ENCODE data around the gene OR6S1. TPM values are rescaled to one million over a fixed set of nuclear protein-coding genes. Genes with fewer than 3 reads are reported as not detected.

The OR6S1 gene
- total and polyA plus RNA-seq, 2 of the 8 experiments (the other 6 are each of a cell fraction or from before 2014, with no cell fraction given), result not detected

DNA sequence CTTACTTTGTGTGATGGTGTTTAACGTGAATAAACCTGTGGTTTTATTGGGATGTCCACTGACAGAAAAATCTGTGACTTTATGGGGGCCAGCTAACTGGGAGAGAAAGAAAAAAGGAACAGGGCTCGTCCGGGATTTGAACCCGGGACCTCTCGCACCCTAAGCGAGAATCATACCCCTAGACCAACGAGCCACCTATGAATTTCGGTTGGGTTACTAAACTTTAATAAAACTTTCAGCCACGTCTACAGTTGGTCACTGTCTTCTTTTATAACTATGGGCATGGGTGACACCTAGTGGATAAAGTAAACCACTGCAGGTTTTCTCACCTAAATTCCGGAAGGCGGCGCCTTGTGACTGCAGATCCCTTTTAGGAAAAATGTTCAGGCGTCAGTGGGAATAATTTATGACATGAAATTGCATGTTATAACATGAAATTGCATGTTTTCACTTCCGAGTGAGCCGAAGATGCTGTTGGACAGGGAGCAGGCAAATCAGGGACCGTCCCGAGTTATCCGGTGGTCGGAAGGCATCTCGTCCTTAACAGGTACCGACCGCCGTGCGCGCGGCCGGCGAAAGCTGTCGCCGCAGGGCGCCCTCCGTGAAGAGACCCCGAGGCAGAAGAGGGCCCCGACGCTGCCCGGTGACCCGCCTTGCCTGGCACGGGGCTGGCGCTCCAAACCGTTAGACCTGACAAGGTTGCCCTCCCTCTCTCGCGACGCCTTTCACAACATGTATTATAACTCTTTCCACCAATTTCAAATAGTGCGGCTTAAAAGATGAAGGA lies 32.1 kb downstream of the OR6S1 start:
- no peaks in the 10 kb centered on the region for H3K36me3 ChIP-seq (ENCODE audit: control insufficient read depth in 2 of 4, insufficient read depth in 4 of 4, low read length in 3 of 4)
- H3K4me3 ChIP-seq (ENCODE audit: extremely low read depth in 1 of 4, insufficient read depth in 2 of 4, low read depth in 3 of 4, low read length in 4 of 4), result peak overlapping the region; percentile 61 to 98 (median 95)
- H2BK20ac ChIP-seq (ENCODE audit: low read length), result no peak overlapping the region
- H2BK15ac ChIP-seq (ENCODE audit: low read length), result 0 out of 2 replicates have a peak overlapping the region, but pooled peaks have one; percentile 50
- 2% methylated on average over 44 of the region's 44 CpGs; no CpG with 5 or more reads in 1 of the 2 experiments for WGBS, 2 experiments (ENCODE audit: extremely low coverage in 1 of 2, insufficient coverage in 1 of 2, insufficient read length in 1 of 2, insufficient replicate concordance in 2 of 2, low coverage in 1 of 2, low lambda C conversion rate in 2 of 2, missing lambda C conversion rate in 1 of 2)
- CTCF ChIA-PET (ENCODE audit: partially characterized antibody), result interaction anchor here (0.5 to 8.9 kb wide), 39 partner anchors 11 to 282 kb away, joined by 3 to 114 read pairs (median 4); partner anchors contain the start of genes PIP4P1, RNASE11, RNASE4 and RNASE9
- H4K5ac ChIP-seq (ENCODE audit: insufficient read length, low read depth, low read length), result no peak overlapping the region
- H3K4me1 ChIP-seq (replicated peaks in 1 of 4; ENCODE audit: control insufficient read depth in 3 of 4, insufficient read depth in 4 of 4, low read length in 3 of 4), result peaks cover 0 to 2% (median 0%) of the 10 kb centered on the region in 4 experiments; a peak in 1 of 7 replicates
- no peak overlapping the region for H3K23ac ChIP-seq (ENCODE audit: insufficient read length)
- H4K20me1 ChIP-seq (replicated peaks in 1 of 2; ENCODE audit: control insufficient read depth in 1 of 2, insufficient read depth in 2 of 2, low read length in 2 of 2), result no peaks in the 10 kb centered on the region
- no peaks in the 10 kb centered on the region for H3K79me1 ChIP-seq (ENCODE audit: low read depth, low read length)
- DNase-seq (ENCODE audit: low read depth in 1 of 2, low spot score in 2 of 2) (peak in 1 of 2 experiments; percentile 88), FAIRE-seq (no peak)
- H3K9me3 ChIP-seq (ENCODE audit: insufficient read depth in 2 of 2, low read depth in 1 of 2, low read length in 1 of 2), result no peaks in the 10 kb centered on the region
- peak overlapping the region; percentile 51 to 80 (median 61) for H3K9ac ChIP-seq (replicated peaks in 1 of 4; ENCODE audit: extremely low read depth in 1 of 4, low read depth in 3 of 4, low read length in 3 of 4)
- peak overlapping the region; percentile 8; the same call in 1 of the 2 replicates for H3K27ac ChIP-seq (ENCODE audit: low read depth, low read length)
- H3K4ac ChIP-seq (replicated peaks; ENCODE audit: insufficient read length, low read depth, low read length), result no peak overlapping the region
- no peak overlapping the region for H2BK12ac ChIP-seq (ENCODE audit: low read depth, low read length)
- H2BK5ac ChIP-seq (ENCODE audit: low read depth, low read length), result peak overlapping the region; percentile 37; the same call in 1 of the 2 replicates
- H3K23me2 ChIP-seq (ENCODE audit: low read depth, low read length), result peaks cover 4% of the 10 kb centered on the region
- no peak overlapping the region for H2BK120ac ChIP-seq (replicated peaks; ENCODE audit: low read depth, low read length)
- H3K79me2 ChIP-seq (ENCODE audit: control insufficient read depth in 1 of 2, insufficient read depth in 2 of 2, low read length in 2 of 2), result no peaks in the 10 kb centered on the region
- no peak overlapping the region for H4K91ac ChIP-seq (replicated peaks; ENCODE audit: insufficient read length, low read length)
- H3K18ac ChIP-seq (ENCODE audit: extremely low read depth, low read length), result no peak overlapping the region
- POLR2A ChIA-PET (ENCODE audit: partially characterized antibody), result interaction anchor here (0.5 to 7.8 kb wide), 8 partner anchors 15 to 292 kb away, joined by 3 to 49 read pairs (median 3); partner anchors contain the start of genes APEX1, OSGEP and PNP
- H3K14ac ChIP-seq (ENCODE audit: insufficient read length), result no peak overlapping the region
- H4K8ac ChIP-seq (ENCODE audit: extremely low read depth, insufficient read depth, low read length), result no peak overlapping the region
- peak overlapping the region; percentile 73 for H3K56ac ChIP-seq (replicated peaks; ENCODE audit: insufficient read length, low read depth, low read length)
- no peak overlapping the region for H2AK5ac ChIP-seq (ENCODE audit: low read depth, low read length)
- H3K27me3 ChIP-seq (replicated peaks in 1 of 4; ENCODE audit: control insufficient read depth in 3 of 4, extremely low read depth in 1 of 4, insufficient read depth in 3 of 4, low read length in 3 of 4), result no peaks in the 10 kb centered on the region
- H3K4me2 ChIP-seq (ENCODE audit: insufficient read depth in 1 of 2, low read depth in 2 of 2, low read length in 2 of 2), result peak overlapping the region; percentile 66 to 78; a peak in 3 of 4 replicates
- peak overlapping the region; percentile 96 for H2AFZ ChIP-seq (ENCODE audit: low read length)
- TF ChIP-seq TCF12 (IDR thresholded peaks at IDR 0.05; ENCODE audit: low read depth, low read length), result no peak
- TF ChIP-seq KDM5A (IDR thresholded peaks at IDR 0.05; ENCODE audit: low read length), result peak; percentile 81; the same call in 1 of the 2 replicates
- TF ChIP-seq GABPA (IDR thresholded peaks at IDR 0.05; ENCODE audit: borderline replicate concordance, insufficient read depth, low read length), result no peak
- TF ChIP-seq SAP30 (IDR thresholded peaks at IDR 0.05; ENCODE audit: insufficient read depth, insufficient replicate concordance, low read length), result peak; percentile 79
- TF ChIP-seq KDM4A (IDR thresholded peaks at IDR 0.05; ENCODE audit: low read depth, low read length, severe bottlenecking), result peak; percentile 57
- TF ChIP-seq KDM1A (IDR thresholded peaks at IDR 0.05; ENCODE audit: borderline replicate concordance, low read length), result 0 out of 2 replicates have a peak, but pooled peaks have one; percentile 6
- peak; percentile 59 for TF ChIP-seq TAF7 (optimal IDR thresholded peaks at IDR 0.05; ENCODE audit: borderline replicate concordance, low read depth, low read length)
- peak; percentile 48; the same call in 1 of the 2 replicates for TF ChIP-seq MAFK (IDR thresholded peaks at IDR 0.05; ENCODE audit: low read depth, low read length)
- no peak for TF ChIP-seq CBX8 (IDR thresholded peaks at IDR 0.05; ENCODE audit: borderline replicate concordance, low read depth, low read length)
